Measurements from ENCODE around the gene HNRNPF.
"Not testable (repeated sequence)": the region's sequence is repeated elsewhere in the genome, so short reads cannot be mapped to it uniquely, and the experiment has no call there.

Gene HNRNPF

GRCh38 chr10:43348511-43349312, 60.3 kb downstream of the HNRNPF start:
- peak; percentile 95 for DNase-seq (ENCODE audit: low spot score)

DNA sequence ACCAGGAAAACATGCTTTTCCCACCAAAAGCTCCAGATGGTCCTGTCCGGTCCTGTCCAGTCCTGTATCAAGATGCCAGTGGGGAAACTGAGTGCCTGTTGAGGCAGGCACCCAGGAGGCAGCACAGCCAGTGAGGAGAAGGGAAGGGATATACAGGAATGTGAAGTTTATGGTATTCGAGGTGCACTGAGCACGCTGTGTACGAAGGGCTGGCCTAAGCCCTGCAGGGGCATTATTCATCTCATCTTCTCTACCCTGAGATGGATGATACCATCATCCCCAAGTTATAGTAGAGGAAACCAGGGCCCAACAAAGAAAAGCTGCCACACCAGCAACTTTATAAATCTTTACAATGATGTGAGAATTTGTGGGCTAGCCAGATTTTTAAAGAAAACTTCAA, 61.0 kb downstream of the HNRNPF start:
- no peak for DNase-seq (ENCODE audit: low spot score)

GRCh38 chr10:43344051-43344450, 64.9 kb downstream of the HNRNPF start:
- peak; percentile 22 for DNase-seq (ENCODE audit: low spot score)

DNA sequence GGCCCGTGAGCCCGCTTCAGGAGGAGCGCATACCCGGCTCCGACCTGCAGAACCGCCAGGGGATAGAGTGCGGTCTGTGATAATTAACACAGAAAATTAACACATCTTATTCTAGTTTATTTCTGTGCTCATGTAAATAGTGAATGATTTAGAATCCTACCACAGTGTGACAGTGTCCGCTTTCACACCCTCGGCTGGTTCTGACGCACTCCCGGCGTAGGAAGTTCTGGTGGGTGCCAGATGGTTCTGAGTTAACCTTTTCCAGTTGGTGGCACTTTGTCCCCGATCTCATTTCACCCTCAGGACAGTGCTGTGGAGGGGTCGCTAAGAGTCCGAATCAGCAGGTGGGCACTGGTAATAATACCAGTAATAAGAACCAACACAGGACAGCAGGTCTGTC, 65.9 kb downstream of the HNRNPF start:
- no peak for DNase-seq (ENCODE audit: low spot score)

GRCh38 chr10:43342279-43343125, 66.5 kb downstream of the HNRNPF start:
- DNase-seq (ENCODE audit: low spot score): no peak

GRCh38 chr10:43341450-43341849, 67.5 kb downstream of the HNRNPF start:
- no peak for DNase-seq (ENCODE audit: low spot score)

- DNase-seq (ENCODE audit: low spot score): no peak
These were observed 68.4 kb downstream of the HNRNPF start for GRCh38 chr10:43340619-43341018.

GRCh38 chr10:43340101-43340500, 68.9 kb downstream of the HNRNPF start:
- DNase-seq (ENCODE audit: low spot score): no peak

GRCh38 chr10:43339136-43339535, 69.8 kb downstream of the HNRNPF start:
- no peak for DNase-seq (ENCODE audit: low spot score)

DNA sequence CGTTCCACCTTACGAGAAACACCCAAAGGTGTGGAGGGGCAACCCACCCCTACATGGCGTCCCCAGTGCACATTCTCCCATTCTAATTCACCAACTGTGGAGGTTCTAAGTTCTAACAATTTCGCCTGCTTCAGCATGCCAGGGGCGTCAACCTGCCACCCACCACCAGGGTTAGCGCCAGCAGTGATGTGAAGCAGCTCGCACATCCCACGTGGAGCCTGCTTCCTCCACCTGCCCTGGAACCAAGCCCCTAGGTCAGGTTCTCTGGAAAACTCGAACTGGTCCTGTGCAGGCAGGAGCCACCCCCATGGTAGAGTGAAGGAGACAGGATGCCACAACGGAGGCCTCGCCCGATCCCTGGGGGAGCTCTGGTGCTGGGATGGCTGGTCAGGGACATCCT, 70.9 kb downstream of the HNRNPF start:
- DNase-seq (ENCODE audit: low spot score): no peak

DNA sequence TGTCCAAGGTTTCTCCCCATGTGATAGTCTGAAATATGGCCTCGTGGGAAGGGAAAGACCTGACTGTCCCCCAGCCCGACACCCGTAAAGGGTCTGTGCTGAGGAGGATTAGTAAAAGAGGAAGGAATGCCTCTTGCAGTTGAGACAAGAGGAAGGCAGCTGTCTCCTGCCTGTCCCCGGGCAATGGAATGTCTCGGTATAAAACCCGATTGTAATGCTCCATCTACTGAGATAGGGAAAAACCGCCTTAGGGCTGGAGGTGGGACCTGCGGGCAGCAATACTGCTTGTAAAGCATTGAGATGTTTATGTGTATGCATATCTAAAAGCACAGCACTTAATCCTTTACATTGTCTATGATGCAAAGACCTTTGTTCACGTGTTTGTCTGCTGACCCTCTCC, 71.5 kb downstream of the HNRNPF start:
- DNase-seq (ENCODE audit: low spot score): not testable (repeated sequence)

DNA sequence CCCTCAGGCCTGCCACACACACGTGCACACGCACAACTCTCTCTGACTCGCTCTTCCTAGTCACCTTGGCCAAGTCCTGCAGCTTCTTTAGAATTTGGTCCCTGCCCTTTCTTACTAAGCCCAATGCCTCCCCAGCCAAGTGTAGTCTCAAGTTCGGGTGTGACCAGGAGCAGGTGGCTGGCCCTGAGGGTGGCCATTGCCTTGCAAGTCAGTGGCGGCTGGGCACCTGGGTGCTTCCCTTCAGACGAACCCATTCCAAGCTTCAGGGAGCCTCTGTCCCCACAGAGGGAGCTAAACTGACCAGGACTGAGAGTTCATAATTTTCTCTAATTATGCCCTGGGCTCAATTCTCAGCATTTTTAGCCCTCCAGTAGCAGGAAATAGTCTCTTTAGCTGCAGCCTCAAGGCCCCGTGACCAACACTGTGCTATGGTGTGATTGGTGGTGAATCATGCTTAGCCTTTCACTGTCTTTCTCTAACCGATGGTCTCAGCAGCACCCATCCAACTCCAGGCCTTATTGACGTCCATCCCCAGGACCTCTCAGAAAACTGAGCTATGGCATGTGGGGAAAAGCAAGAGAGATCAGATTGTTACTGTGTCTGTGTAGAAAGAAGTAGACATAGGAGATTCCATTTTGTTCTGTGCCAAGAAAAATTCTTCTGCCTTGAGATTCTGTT, 72.2 kb downstream of the HNRNPF start:
- no peak for DNase-seq (ENCODE audit: low spot score)

- DNase-seq (ENCODE audit: low spot score): no peak
These were observed 72.9 kb downstream of the HNRNPF start for GRCh38 chr10:43336061-43336460.
